ENCODE measurements around the gene KRTCAP2.

The KRTCAP2 gene

DNA sequence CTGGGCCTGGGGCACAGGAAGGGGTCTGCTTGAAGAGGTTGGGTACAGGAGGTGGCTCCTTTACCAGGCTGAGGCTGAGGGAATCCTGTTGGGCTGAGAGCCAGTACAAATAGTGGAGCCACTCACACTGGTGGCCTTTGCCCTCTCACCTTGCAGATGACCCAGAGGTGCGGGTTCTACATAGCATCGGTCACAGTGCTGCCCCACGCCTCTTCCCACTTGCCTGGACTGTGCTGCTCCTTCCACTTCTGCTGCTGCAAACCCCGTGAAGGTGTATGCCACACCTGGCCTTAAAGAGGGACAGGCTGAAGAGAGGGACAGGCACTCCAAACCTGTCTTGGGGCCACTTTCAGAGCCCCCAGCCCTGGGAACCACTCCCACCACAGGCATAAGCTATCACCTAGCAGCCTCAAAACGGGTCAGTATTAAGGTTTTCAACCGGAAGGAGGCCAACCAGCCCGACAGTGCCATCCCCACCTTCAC lies 39.3 kb downstream of the KRTCAP2 start:
- no peak for DNase-seq (ENCODE audit: low read depth)

GRCh38 chr1:155131856-155132255 lies 41.2 kb downstream of the KRTCAP2 start:
- DNase-seq (ENCODE audit: low read depth): no peak

DNA sequence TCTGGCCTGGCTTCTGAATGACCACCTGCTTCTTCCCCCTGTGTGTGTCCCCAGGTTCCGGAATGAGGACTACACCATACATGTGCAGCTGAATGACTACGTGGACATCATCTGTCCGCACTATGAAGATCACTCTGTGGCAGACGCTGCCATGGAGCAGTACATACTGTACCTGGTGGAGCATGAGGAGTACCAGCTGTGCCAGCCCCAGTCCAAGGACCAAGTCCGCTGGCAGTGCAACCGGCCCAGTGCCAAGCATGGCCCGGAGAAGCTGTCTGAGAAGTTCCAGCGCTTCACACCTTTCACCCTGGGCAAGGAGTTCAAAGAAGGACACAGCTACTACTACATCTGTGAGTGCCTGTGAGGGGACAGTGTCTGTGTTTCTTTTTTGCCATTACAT lies 41.8 kb downstream of the KRTCAP2 start:
- DNase-seq (ENCODE audit: low read depth): no peak

- DNase-seq (ENCODE audit: low read depth): no peak
Observed at GRCh38 chr1:155130272-155131006, 42.7 kb downstream of the KRTCAP2 start.

DNA sequence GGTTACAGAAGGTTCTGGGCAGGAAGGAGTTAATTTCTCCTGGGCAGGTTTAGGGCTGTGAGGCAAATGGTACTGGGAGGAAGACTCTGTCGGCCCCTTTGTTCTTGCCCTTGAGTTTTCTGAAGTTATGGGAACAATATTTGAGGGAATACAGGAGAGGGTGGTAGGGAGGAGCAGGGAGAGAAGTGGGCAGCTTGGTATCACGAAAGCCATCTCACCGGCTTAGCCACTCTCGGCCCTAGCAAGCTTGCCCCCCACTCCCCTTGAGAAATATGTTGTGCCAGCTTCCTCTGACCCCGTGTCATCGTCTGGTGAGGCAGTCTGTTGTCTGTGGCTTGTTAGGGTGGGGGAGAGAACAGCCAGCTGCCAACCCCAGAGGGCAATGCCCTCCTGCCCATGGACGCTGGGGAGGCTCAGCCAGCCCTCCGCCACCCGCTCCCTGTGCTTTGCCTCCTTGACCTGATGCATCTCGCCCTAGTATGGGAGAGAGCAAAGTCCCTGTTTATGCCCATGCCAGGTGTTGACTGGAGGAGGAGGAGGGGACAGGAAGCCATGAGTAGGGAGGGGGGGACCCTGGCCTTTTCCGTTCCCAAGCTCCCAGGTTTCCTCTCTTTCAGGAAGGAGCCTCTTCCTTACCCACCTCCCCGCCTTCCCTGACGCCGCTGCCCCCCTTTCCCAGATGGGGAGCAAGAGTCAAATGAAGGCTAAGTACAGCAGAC lies 44.2 kb downstream of the KRTCAP2 start:
- DNase-seq (ENCODE audit: low read depth): no peak

DNA sequence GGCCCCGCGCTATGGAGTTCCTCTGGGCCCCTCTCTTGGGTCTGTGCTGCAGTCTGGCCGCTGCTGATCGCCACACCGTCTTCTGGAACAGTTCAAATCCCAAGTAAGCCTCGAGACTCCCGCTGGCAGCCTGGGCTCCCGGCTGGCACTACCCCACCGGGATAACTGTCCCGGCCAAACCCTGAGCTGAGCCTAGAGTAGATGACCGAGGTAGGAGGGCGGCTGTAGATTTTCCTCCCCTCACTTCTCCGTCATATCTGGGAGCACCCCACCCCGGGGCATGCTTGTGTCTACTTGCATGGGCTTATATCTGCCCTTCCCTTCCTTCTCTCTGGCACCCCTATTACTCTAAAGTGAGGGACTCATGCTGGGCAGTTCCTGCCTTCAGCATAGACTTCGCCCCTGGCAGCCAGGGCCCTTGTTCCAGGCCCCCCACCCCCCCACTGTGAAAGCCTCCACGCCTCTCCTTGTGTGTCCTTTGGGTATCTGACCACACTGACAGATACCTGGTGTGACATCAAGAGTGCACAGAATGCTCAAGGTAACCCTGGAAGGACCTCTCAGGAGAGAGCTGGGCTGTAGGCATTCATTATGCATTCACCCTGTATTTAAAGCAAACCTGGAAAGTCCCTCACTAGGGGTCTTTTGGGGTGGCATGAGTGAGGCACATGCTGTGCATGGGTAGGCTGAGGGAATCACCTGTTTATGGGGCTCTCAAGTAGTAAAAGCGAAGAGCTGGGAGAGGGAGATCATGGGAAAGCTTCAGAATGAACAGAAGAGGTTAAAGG lies 44.9 kb downstream of the KRTCAP2 start:
- no peak for DNase-seq (ENCODE audit: low read depth)

GRCh38 chr1:155127105-155127966 lies 45.8 kb downstream of the KRTCAP2 start, which contains the start of gene EFNA1:
TSS of gene EFNA1 (plus strand) at chr1:155127876. CDS start at chr1:155127978, 102 bp downstream.
- no peak for DNase-seq (ENCODE audit: low read depth)

DNA sequence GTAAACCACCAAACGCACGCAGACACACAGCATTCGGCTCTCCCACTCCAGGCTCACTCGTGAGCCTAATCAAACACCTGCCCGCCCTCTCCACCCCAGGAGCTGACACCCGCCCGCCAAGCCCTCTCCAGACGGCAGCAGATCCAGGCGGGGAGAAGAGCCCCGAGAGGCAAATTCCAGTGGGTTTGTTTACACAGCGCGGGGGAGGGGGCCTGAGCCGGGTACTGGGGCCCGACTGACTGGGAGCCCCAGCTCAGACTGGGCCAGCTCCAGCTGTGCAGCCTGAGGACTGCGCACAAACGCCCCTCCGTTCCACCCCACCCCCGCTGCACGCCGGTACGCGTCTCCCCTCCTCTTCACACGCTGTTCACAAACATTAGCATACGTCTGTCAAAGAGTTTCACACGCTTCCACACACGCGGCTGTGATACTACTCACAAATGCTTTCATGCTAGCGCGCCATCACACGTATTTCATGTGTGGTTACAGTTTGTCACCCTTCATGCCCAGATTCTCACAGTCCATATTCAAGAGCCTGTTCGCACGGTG lies 46.5 kb downstream of the KRTCAP2 start:
- no peak for DNase-seq (ENCODE audit: low read depth)

DNA sequence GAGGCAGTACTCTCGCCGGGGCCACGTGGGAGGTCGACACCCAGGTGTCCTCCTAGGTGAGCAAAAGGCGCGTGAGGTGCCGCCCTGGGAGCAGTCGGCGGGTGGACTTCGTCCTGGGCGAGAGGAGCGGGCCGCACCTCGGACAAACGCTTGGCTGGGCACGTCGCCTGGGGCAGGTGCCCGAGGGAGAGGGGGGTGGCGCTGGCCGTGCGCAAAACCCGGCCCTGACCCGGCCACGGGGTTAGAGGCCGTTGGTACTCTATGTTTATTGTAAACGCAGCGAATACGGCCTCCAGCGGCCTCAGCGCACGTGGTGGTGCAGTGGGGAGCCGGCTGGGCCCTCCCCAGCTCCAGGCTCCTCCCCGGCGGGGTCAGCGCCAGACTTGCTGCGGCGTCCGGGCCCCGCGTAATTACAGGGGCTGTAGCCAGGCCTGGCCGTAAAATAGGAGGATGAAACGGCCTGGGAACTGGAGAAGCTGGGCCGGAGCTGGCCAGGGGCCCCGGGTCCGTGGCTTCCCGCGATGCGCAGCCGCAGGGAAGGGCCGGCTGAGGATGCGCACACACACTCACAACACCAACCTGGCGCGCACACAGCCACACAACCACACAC lies 47.1 kb downstream of the KRTCAP2 start:
- DNase-seq (ENCODE audit: low read depth): no peak

DNA sequence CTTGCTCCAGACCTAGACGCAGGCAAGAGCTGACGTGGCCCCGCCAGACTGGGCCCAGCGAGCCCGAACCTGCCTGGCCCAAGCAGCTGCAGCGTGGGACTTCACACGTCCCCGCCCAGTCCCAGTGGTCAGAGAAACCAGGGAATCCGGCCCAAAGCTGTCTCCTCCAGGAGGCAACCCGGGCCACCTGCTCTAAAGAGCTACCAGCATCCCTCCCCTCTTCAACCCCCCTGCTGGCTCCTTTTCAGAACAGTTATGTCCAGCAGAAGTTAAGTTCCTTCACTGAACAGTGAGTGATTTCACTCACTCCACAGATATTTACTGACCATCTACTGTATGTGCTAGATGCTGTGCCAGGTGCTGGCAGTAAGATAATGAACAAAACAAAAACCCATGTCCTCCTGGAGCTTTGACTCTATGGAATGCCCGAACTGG lies 47.6 kb downstream of the KRTCAP2 start:
- no peak for DNase-seq (ENCODE audit: low read depth)

- DNase-seq (ENCODE audit: low read depth): no peak
Observed at GRCh38 chr1:155124503-155125463, 48.3 kb downstream of the KRTCAP2 start.

DNA sequence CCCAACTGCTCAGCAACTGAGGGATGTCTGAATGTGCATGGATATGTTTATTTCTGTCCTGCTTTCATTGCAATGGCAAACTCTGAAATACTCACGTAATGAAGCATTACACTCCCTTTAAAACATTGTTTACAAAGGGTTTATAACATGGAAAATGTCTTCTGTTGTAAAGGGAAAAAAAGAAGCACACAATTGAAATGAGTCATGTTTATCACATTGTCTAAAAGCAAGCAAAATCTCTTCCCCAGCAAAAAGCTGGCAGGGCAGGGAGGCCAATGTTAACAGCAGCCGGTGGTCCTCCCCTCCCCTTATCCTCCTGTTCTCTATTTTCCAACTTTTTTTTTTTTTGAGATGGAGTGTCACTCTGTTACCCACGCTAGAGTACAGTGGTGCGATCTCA lies 49.3 kb downstream of the KRTCAP2 start:
- DNase-seq (ENCODE audit: low read depth): no peak

GRCh38 chr1:155122308-155122707 lies 50.8 kb downstream of the KRTCAP2 start:
- no peak for DNase-seq (ENCODE audit: low read depth)

- DNase-seq (ENCODE audit: low read depth): no peak
Observed at GRCh38 chr1:155121249-155121648, 51.9 kb downstream of the KRTCAP2 start.

DNA sequence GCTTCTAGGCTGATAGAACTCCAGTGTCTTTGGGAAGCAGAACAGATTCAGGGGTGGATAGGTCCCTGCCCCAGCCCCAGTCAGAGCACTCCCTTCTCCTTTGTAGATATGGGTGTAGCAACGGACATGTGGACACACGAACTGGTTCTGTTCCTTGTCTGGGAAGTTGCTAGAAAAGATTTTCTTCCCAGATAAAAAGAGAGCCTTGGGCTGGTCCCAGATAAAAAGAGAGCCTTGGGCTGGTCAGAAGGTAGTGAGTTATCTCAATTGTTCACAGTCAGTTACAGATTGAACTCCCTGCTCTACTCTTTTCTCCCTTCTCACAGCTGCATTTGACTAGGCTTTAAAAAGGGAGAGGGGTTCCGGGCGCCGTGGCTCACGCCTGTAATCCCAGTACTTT lies 52.9 kb downstream of the KRTCAP2 start:
- no peak for DNase-seq (ENCODE audit: low read depth)

Data from activated T-cell treated with anti-CD3 and anti-CD28 coated beads for 24 hours (primary cell).